GM21515 (cell line): ENCODE data around the gene MID2.
"Not testable (repeated sequence)": the region's sequence is repeated elsewhere in the genome, so short reads cannot be mapped to it uniquely, and the experiment has no call there.

ENCODE experiments used
- ATAC-seq: cut with Tn5 transposase; IDR thresholded peaks from one replicate; pipeline ENCODE4 v1.9.1; 2021; ENCODE audit not compliant: unreplicated experiment

Gene MID2

GRCh38 chrX:107825698-107826237 is at the start of gene MID2:
Gene MID2, plus strand, starts transcription at chrX:107825866. Its CDS starts 561 bp downstream, at chrX:107826427.
- ATAC-seq, result peak; percentile 21

- ATAC-seq, result peak; percentile 79
Measured at GRCh38 chrX:107776649-107777535, 48.8 kb upstream of the MID2 start.

DNA sequence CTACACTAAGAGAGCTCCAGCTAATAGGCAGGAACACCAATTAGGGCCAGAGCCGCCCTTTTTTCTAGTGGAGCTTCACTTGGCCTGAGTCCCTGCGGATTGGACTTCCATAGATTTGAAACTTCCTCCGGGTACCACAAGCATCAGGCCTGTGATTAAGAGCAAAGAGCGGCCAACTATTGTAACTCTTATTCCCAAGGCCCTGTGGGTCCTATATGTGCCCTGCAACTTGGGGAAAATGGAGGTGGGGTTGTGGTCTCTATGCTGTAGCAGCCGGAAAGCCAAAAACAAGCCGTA is 48.2 kb upstream of the MID2 start, which contains the start of gene NCBP2L:
TSS of gene NCBP2L (plus strand) at position 198 of the 297 bp plus-strand sequence. CDS start 16,488 bp downstream, outside the sequence.
- no peak for ATAC-seq

- ATAC-seq, result no peak
Measured at GRCh38 chrX:107780525-107780924, 45.1 kb upstream of the MID2 start.

- ATAC-seq, result no peak
Measured at GRCh38 chrX:107787827-107788226, 37.8 kb upstream of the MID2 start.

DNA sequence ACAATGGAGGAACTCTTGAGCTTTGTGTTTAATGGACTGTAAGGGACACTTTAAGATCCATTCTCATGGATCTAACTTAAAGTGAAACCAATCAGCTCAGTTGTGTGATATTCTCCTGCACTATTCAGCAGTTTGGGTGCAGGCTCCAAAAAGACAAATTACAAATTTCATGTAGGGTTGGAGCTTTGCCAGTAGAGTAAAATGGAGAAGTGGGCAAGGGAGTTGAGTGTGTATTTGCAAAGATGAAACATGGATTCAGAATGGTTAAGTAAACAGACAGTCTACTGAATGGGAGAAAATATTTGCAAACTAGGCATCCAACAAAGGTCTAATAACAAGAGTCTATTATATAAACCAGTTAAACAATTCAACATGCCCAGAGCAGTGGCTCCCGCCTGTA is 21.2 kb upstream of the MID2 start:
- no peak for ATAC-seq

GRCh38 chrX:107805179-107805578 is 20.5 kb upstream of the MID2 start:
- no peak for ATAC-seq

DNA sequence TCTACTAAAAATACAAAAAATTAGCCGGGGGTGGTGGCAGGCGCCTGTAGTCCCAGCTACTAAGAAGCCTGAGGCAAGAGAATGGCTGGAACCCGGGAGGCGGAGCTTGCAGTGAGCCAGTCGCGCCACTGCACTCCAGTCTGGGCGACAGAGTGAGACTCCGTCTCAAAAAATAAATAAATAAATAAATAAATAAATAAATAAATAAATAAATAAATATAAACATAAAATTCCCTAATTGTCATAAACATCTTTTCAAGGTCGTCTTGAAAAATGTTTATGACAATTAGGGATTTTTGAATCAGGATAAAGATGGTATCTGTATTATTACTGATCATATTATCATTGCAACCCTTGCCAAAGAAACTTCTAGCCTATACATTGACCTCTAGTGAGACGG is 15.6 kb upstream of the MID2 start:
- ATAC-seq, result not testable (repeated sequence)

DNA sequence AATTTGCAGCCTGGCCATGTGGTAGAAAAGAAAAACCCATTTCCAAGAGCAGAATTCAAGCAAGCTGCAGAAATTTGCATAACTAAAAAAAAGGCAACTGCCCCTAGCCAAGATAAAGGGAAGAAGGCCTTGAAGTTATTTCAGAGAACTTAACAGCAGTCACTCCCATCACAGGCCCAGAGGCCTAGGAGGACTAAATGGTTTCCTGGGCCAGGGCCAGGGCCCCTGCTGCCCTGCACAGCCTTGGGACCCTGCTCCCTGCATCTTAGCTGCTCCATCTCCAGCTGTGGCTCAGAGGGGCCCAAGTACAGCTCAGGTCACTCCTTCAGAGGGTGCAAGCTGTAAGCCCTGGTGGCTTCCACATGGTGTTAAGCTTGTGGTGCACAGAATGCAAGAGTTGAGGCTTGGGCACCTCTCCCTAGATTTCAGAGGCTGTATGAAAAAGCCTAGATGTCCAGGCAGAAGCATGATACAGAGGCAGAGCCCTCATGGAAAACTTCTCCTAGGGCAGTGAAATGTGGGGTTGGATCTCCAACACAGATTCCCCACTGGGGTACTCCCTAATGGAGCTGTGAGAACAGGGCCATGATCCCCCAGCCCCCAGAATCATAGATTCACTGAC is 6.7 kb upstream of the MID2 start:
- no peak for ATAC-seq

DNA sequence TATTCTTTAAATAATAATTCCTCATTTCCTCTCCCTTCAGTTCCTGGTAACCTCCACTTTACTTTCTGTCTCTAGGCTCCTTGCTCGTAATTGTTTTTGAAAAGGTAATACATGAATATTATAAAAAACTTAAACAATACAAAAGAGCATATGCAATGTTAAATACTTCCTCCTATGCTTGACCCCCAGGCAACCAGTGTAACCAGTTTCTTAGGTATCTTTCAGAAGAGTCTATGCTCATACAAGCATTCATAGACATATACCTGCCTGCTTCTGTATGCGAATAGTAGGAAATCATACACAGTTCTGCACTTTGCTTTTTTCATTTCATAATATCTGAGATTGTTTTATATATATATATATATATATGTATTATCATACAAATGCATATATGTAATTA is 2.6 kb upstream of the MID2 start:
- no peak for ATAC-seq

GRCh38 chrX:107823456-107823855 is 2.2 kb upstream of the MID2 start:
- ATAC-seq, result no peak

DNA sequence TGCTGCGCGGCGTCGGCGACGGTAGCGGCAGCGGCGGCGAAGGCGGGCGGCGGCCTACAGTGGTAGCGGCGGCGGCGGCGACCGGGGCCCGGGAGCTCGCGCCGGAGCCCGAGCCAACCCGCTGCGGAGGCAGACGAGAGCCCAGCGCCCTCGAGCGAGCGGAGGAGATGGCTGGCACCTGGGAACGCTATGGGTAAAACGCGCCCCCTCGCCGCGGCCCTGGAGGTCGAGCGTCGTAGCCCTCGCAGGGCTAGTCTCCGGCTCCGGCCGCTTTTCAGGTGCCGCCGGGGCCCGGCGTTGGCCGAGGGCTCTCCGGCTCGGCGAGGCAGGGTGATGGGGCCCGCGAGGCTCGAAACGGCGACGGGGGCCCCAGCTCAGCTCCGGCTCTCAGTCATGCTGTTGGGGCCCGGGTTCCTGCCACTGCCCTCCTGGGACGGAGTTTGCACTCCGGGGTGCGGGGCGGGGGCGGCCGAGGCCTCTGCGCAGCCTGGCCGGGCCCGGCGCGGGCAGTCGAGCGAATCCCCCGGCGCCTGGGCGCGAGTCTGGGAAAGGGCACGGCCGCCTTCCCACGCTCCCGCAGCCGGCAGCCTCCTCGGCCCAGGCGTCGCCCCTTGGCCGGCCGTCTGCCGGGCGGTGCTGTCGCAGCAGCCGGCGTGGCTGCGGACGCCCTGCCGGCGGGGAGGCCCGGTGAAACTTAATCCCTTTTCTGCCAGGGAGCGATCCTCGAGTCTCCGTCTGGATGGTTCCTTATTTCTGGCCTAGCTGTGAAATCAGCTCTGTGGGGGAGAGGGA is 768 bp downstream of the MID2 start:
- peak; percentile 82 for ATAC-seq

DNA sequence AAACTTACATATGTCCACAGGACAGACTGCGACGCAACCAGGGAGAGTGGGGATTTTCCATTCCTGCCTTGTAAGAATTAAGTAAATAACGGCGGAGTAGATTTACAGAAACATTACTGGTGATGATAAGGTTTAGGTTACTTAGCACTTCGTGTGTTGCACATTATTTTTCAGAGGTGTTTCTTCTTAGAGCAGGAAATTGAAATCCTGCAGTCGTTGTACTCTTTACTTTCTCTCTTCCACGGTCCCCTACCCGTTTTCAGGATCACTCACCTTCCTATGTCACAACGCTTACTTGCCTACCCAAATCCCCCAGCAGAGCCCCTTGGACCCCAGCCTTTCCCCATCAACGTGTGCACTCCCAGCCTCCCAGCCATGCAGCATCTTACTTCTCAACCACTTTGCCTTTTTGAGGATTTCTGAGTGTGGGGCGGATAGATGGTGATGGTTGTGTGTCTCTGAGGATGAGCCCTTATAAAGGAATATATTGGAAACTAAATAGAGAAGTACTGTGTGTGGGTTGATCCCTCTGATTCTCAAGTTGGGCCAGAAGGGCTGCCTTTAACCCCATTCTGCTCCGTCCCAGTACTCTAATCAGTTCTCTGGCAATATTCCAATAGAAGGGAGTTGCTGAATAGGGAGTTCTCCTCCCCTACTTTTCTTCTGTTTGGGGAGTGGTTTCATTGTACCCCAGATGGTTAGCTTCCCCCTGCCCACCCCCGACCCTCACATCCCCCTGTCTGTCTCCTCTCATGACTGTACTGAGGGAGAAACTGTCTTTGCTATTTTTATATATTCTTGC is 1.6 kb downstream of the MID2 start:
- no peak for ATAC-seq

GRCh38 chrX:107827852-107828251 is 2.2 kb downstream of the MID2 start:
- ATAC-seq, result no peak

GRCh38 chrX:107829878-107830277 is 4.2 kb downstream of the MID2 start:
- no peak for ATAC-seq

DNA sequence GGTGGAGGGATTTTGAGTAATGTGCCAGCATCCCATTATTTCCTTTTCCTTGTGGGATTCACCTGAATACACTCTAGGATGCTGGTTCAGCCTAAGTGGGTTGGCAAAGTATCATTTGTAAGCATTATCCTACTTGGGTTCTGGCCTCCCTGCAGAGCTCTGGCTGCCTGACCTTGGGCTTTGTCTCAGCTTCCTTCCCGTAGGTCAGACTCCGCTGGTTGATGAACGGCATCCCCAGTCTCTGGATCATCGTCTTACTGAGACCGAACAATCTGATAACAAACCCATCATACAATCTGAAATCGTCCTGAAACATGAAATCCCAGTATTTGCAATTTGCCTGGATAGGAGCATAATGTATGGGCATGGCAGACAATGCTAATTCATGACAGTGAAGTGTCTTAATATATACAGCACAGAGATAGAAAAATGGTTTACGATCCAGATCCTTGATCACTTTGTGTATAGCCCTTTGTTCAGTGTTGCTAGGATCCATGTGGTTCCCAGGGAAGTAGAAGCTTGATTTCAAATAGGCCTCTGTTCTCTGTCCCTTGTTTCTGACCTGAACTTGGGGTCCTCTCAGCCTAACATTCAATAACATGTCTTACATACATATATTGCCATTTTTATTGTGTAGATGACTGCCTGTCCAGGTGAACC is 5.5 kb downstream of the MID2 start:
- ATAC-seq, result no peak

- no peak for ATAC-seq
Measured at GRCh38 chrX:107834275-107835201, 8.9 kb downstream of the MID2 start.

DNA sequence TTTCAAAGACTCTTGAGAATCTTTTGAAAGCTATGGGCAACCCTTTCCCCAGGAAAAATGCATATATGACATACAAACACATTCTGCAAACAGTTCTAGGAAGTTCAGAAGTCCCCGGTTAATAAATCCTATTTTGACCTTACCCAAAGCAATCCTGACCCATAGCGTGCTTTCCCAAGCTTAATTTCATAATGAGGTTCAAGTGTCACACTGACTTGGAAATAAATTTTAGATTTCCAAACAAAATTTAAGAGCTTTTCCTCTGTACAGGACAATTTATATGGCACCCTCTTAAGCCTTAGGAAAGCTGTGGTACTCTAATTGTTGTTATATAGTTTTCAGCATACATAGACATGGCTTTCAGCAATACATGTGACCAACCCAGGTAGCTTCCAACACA is 11.3 kb downstream of the MID2 start:
- no peak for ATAC-seq

DNA sequence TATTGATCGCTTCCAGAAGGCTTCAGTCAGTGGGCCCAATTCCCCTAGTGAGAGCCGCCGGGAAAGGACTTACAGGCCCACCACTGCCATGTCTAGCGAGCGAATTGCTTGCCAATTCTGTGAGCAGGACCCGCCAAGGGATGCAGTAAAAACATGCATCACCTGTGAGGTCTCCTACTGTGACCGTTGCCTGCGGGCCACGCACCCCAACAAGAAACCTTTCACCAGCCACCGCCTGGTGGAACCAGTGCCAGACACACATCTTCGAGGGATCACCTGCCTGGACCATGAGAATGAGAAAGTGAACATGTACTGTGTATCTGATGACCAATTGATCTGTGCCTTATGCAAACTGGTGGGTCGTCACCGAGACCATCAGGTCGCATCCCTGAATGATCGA is 15.3 kb downstream of the MID2 start:
- ATAC-seq, result no peak
